ENCODE data around the gene COPS7A. TPM values are rescaled to one million over a fixed set of nuclear protein-coding genes. Genes with fewer than 3 reads are reported as not detected.

COPS7A gene
- total RNA-seq, 1 donor from 2014 or later, result 31.7 TPM

GRCh38 chr12:6751767-6752166, 27.9 kb downstream of the COPS7A start:
- DNase-seq, result no peak

DNA sequence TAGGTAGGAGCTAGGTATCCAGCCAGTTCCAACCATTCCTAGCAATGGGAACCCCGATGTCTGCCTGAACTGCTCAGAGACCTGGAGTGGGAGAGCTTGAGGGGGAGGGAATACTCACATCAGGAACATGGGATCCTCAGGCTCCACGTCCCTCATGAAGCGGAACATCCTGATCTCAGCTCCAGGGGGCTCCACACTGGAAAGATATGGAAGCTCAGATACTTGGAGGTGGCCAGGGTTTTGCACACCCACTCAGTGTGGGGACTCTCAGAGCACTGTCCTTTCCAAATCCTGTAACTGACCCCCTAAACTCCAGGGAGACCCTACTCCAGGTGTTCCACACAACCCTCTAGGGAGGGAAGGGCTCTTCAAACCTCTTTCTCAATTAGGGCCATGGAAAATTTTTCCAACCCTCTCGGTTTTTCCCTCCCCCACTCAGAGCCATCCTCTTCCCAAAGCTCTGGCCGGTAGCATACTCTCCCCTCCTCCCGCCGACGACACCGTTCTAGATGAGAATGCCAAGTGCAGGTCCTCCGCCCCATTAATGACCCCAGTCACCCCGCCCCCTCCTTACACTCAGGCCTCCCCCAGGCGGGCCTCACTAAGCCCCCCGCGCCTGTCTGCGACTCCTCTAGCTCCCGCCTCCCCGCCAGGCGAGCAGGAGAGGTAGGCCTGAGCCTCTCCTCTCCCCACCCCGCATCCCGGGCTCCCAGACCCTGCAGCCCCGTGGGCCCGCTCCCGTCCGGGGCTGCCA, 28.5 kb downstream of the COPS7A start:
- DNase-seq, result peak; percentile 76

GRCh38 chr12:6752921-6753771, 29.3 kb downstream of the COPS7A start, which contains the start of gene MLF2:
Gene MLF2 (minus strand): TSS chr12:6753141. CDS start chr12:6752334, 807 bp downstream.
- peak; percentile 99 for DNase-seq

- DNase-seq, result no peak
These were observed 30.0 kb downstream of the COPS7A start for GRCh38 chr12:6753772-6754356.

DNA sequence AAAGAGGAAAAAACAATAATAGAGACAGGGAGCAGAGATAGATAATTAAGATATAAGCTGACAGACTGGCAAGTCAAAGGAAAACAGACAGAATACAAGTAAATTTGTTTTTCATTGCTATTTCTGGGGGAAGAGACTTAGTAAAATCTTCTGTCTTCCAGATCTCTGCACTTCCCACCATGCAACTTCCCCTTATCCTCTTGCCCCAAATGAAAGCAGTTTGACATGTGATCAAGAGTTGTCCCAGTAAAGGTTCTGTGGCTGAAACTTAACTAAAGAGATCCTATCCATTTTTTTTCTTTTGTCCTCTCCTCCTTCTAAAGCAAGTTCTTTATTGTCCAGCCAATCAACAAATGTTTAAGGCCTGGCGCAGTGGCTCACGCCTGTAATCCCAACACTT, 30.6 kb downstream of the COPS7A start:
- no peak for DNase-seq

- no peak for DNase-seq
These were observed 33.3 kb downstream of the COPS7A start for GRCh38 chr12:6757028-6757690.

DNA sequence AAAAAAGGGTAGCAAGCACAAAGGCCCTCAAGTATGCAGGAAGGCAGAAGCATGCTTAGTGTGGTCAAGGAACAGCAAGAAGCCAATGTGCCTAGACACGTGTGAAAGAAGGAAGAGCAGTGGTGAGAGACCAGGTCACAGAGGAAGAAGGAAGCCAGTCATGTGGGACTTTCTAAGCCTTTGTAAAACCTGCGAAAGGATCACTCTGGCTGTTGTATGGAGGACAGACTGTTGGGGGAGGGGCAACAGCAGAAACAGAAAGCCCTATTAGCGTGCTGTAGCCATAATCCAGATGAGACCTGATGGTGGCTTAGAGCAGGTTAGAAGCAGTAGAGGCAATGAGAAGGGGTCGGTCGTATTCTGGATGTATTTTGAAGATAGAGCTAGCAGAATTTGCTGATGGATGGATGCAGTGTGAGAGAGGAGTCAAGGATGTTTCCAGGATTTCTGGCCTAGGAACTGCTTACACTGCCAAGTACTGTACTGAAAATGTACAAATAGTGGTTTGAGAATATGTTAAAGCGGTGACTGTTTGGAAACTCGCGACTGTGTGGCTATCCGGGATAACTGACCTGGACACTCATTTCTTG, 34.8 kb downstream of the COPS7A start:
- no peak for DNase-seq

- no peak for DNase-seq
These were observed 35.9 kb downstream of the COPS7A start for GRCh38 chr12:6759741-6760140.

DNA sequence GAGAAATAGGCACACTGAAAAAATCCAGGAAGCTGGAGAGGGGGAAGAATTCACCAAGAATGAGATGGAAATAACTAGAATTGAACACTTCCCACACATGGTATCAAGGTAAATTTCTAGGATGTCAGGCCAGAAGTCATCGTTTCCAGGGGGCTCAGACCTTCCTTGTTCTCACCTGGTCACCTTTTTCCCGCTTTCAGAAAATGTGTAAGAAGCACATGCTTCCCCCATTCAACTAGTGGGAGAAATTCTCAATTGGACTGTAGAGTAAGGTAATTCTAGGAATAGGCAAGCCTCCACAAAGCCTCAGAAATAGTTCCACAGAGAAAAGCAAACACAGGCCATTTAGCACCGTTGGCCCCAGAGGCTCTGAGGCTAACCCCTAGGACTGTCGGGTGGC, 39.5 kb downstream of the COPS7A start:
- DNase-seq, result no peak

- peak; percentile 98 for DNase-seq
These were observed 40.4 kb downstream of the COPS7A start for GRCh38 chr12:6764011-6764828.

DNA sequence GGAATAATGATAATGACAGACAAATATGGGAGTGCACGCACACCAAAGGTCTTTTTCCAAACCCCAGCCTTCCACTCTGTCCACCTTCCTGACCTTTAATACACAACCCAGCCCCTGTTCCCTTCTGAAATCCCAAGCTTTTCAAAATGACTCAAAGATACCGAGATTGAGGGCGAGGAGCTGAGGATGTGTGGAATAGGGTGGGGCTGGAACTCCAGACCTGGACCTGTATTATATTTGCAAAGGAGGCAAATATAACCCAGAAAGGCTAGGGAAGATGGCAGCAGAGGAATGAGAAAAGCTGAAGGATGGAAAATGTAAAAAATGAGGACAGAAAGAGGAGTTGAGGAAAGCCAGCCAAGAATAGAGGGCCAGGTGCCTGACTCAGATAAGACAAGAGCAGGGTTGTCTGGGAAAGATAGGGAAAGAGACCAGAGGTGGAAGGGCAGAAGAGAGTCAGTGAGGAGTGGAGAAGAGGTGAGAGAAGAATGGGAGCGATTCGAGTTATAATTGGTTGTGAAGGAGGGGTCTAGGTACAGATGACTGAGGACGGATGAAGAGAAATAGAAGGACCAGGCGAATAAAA, 41.3 kb downstream of the COPS7A start:
- peak; percentile 26 for DNase-seq

DNA sequence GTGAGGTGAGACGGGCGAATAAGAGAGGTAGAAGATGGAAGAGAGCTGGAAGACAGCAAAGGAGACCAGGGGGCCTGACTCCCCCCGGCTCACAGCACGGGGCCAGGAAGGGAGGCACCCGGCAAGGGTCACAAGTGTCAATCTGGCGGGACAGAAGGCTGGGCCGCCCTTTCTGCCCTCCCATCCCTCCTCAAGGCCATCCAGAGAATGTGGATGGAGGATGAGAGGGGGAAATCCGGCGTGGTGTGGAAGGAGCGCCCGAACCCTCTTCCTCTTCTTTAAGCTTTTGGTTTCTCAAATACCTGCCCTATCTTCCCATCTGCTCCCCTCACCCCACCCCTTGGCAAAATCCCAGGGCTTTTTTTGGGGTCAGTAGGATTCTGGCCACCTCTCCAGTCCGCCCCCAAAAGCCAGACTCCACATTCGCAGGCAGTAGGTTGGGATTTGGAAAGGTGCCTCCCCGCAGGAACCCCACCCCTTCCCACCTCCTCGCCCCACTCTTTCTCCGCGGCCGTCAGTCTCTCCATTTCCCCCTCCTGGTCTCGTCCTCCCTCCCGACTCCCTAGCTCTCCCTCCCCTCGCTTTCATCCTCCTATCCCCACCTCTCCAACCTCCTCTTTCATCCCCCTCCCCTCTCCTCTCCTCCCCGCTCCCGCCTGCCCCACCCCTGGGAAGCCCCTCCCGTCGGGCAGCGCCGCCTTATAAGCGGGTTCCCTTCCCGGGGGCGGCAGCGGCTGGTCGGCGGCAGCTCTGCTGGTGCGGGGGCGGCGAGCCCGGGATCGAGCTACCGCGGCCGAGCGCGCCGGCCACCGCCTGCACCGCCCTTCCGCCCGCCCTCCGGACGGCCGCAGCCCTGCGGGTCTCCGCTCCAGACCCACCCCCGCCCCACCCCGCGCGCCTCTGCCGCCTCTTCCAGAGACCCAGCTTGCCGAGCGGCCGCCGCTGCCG, 42.1 kb downstream of the COPS7A start, which contains the start of gene PTMS:
PTMS (plus strand) TSS at position 730 of the 948 bp plus-strand sequence. CDS start 343 bp downstream, outside the sequence.
- DNase-seq, result peak; percentile 79

DNA sequence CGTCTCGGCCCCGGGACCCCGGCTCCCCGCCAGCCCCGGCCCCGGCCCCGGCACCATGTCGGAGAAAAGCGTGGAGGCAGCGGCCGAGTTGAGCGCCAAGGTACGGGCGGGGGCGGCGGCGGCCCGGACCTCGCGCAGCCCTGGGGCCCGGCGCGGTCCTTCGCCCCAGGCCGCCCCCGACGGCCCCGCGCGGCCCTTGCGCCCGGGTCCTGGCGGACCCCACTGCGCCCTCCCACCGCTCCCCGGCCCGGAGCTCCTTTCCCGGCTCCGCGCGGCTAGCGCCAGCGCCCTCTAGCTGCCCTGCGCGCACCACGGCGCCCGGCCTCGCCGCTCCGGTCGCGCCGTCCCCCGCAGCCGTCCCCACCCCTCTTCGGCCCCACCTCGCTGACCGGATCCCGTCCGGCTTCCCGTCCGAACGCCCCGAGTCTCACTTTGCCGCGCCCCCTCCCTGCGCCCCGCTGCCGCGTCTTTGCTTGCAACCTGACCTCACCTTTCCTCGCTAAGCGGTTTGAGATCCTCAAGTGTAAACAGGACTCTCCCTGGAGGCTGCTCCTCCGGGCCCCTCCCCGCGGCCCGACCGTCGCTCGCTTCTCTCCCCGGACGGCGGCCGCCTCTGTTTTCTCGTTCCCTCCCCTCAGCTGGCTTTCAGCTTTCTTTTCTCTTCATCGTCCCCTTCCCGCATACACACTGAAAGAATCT, 43.0 kb downstream of the COPS7A start:
- peak; percentile 81 for DNase-seq

GRCh38 chr12:6767353-6768319, 43.8 kb downstream of the COPS7A start:
- DNase-seq, result peak; percentile 47

DNA sequence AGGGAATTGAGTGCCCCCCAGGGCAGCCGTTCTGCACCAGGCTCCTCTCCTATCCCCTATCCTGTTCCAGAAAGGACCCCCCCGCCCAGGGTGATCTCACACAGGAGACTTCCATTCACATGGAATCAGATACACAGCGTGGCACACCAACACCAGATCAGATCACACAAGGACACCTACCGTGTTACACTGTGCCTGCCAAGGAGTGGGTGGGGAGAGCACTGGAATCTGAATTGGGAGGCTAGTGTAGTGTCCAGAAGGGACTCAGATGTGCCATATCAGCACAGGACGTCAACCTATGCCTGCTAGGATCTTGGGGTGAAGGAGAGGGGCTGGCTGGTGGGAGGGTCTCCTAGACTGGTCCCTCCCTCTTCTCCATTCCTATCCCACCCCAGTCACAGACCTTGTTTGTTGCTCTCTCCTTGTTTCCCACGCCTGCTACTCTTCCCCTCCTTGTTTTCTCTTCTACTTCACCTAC, 44.6 kb downstream of the COPS7A start:
- peak; percentile 21 for DNase-seq

GRCh38 chr12:6768990-6769389, 45.1 kb downstream of the COPS7A start:
- peak; percentile 53 for DNase-seq

DNA sequence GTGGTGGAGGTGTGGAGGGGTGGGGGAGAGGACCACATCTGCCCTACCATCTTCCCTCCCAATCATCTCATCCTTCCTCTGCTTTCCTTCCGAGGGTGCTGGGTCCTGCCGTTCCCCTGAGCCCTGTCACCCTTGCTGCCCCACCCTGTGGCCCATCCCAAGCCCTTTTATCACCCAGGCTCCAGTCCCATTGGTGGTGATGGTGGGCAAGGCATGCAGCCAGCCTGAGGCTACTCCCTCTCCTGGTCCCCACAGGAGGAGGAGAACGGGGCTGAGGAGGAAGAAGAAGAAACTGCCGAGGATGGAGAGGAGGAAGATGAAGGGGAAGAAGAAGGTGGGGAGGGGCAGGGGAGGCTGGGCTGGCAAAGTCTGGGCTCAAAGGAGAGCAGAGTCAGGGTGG, 45.8 kb downstream of the COPS7A start:
- DNase-seq, result no peak

DNA sequence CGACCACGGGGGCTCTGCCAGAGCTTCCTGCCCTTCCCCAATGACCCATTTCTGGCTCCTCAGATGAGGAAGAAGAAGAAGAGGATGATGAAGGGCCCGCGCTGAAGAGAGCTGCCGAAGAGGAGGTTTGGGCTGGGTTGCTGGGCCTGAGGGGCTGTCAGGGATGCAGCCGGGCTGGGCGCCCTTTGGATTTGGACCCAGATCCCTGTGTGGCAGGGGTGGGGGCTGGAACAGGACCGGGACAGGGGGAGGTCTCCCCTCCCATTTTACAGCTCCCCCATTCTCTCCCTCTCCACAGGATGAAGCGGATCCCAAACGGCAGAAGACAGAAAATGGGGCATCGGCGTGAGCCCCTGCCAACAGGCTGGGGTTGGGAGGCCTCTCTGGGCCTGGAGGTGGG, 46.2 kb downstream of the COPS7A start:
- DNase-seq, result no peak
